Measurements from ENCODE around the gene SUGCT.

DNA sequence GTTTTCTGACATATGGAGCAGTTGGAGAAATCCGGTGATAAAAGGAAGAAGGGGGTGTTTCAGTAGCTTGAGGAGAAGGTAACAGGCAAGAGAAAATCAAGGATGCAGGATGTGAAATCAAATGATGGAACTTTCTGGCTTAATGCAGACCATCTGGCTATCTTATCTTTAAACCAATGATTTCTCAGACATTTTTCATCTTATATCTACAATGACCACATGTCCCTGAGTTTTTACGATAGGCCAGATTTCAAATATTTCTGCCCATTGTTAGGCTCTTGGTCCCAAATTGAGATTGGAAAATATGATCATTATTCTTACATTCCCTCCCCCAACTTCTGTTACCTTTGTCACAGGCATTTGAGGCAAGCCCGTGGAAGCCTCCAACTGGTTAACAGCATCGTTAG is 486.8 kb downstream of the SUGCT start:
- TF ChIP-seq CTCF (IDR thresholded peaks at IDR 0.05) (no peak), EP300 (IDR thresholded peaks at IDR 0.05) (no peak)
